ENCODE data around the gene PTPRD. TPM values are rescaled to one million over a fixed set of nuclear protein-coding genes. Genes with fewer than 3 reads are reported as not detected.

PTPRD gene
- total and polyA plus RNA-seq, 9 donors, result 16.2 to 231 (median 85.8) TPM

GRCh38 chr9:8751406-8751930, 1861.3 kb downstream of the PTPRD start:
- Histone ChIP-seq H3K36me3 (no peaks in the 10 kb centered on the region), H3K27me3 (no peaks in the 10 kb centered on the region), H3K9me3 (no peaks in the 10 kb centered on the region), H3K4me1 (ENCODE audit: insufficient read depth) (no peaks in the 10 kb centered on the region), H3K4me3 (no peak overlapping the region), H3K27ac (no peak overlapping the region)
- intact Hi-C loops (cut with DNase I), result no loop called here
- no peak for TF ChIP-seq POLR2A (IDR thresholded peaks at IDR 0.05)
- TF ChIP-seq EP300 (IDR thresholded peaks at IDR 0.05), result no peak
- TF ChIP-seq CTCF (IDR thresholded peaks at IDR 0.05), result no peak
- 73 to 79% (median 78%) methylated on average over 1 of the region's 1 CpG for WGBS, 3 donors
- no peak for DNase-seq

GRCh38 chr9:8750639-8751051, 1862.2 kb downstream of the PTPRD start:
- Histone ChIP-seq H3K4me3 (no peak overlapping the region), H3K36me3 (no peaks in the 10 kb centered on the region), H3K27ac (no peak overlapping the region), H3K9me3 (no peaks in the 10 kb centered on the region), H3K27me3 (no peaks in the 10 kb centered on the region), H3K4me1 (ENCODE audit: insufficient read depth) (no peaks in the 10 kb centered on the region)
- DNase-seq, result no peak
- intact Hi-C loops (cut with DNase I), result no loop called here
- 15 to 19% (median 15%) methylated on average over 2 of the region's 2 CpGs for WGBS, 3 donors
- TF ChIP-seq EP300 (IDR thresholded peaks at IDR 0.05) (no peak), POLR2A (IDR thresholded peaks at IDR 0.05) (no peak), CTCF (IDR thresholded peaks at IDR 0.05) (no peak)

GRCh38 chr9:8745347-8745746, 1867.5 kb downstream of the PTPRD start:
- TF ChIP-seq POLR2A (IDR thresholded peaks at IDR 0.05), result no peak
- TF ChIP-seq EP300 (IDR thresholded peaks at IDR 0.05), result no peak
- no peak for TF ChIP-seq CTCF (IDR thresholded peaks at IDR 0.05)
- Histone ChIP-seq H3K27ac (no peak overlapping the region), H3K9me3 (no peaks in the 10 kb centered on the region), H3K36me3 (no peaks in the 10 kb centered on the region), H3K4me3 (no peak overlapping the region), H3K4me1 (ENCODE audit: insufficient read depth) (no peaks in the 10 kb centered on the region), H3K27me3 (no peaks in the 10 kb centered on the region)
- 89 to 93% (median 92%) methylated on average over 5 of the region's 5 CpGs for WGBS, 3 donors
- DNase-seq, result no peak
- intact Hi-C loops (cut with DNase I), result no loop called here

- Histone ChIP-seq H3K9me3 (no peaks in the 10 kb centered on the region), H3K27me3 (no peaks in the 10 kb centered on the region), H3K4me1 (ENCODE audit: insufficient read depth) (no peaks in the 10 kb centered on the region), H3K36me3 (no peaks in the 10 kb centered on the region), H3K4me3 (no peak overlapping the region), H3K27ac (no peak overlapping the region)
- WGBS, 3 donors, result 63 to 68% (median 68%) methylated on average over 2 of the region's 2 CpGs
- intact Hi-C loops (cut with DNase I), result no loop called here
- DNase-seq, result no peak
- TF ChIP-seq EP300 (IDR thresholded peaks at IDR 0.05) (no peak), POLR2A (IDR thresholded peaks at IDR 0.05) (no peak), CTCF (IDR thresholded peaks at IDR 0.05) (no peak)
Observed at GRCh38 chr9:8738945-8739344, 1873.9 kb downstream of the PTPRD start.

Measured in ovary (tissue), 9 donors.